Ovary (tissue), 9 donors: ENCODE data around the gene TBCE. TPM values are rescaled to one million over a fixed set of nuclear protein-coding genes. Genes with fewer than 3 reads are reported as not detected.

Source experiments
- DNase-seq, 5 donors: peaks; one replicate each; pipeline ENCODE4 v3.0.0-alpha.2; 2019 to 2020
- H3K27ac ChIP-seq, 2 donors: fragments of 200-600 bp; one replicate each; pipeline versions ENCODE4 v1.5.1 to v1.8.0; 2019 to 2022
- H3K27me3 ChIP-seq: fragments of 200-600 bp; one replicate; pipeline ENCODE4 v1.8.0; 2022
- H3K36me3 ChIP-seq: fragments of 200-600 bp; sonication (generic); one replicate; pipeline ENCODE4 v1.5.1; 2019
- H3K4me1 ChIP-seq: one replicate; pipeline ENCODE4 v1.8.1; 2013; ENCODE audit warnings: mild to moderate bottlenecking, moderate library complexity; ENCODE audit not compliant: insufficient read depth
- H3K4me3 ChIP-seq: fragments of 200-600 bp; sonication (generic); one replicate; pipeline ENCODE4 v1.5.1; 2017
- H3K9me3 ChIP-seq, 2 donors: fragments of 200-600 bp in 1 of 2; sonication (generic) in 1 of 2; one replicate each; pipeline versions ENCODE4 v1.5.1 to v1.8.1; 2013 to 2019; ENCODE audit warnings: mild to moderate bottlenecking in 1 of 2, moderate library complexity in 1 of 2
- EP300 ChIP-seq: sonication (generic); formaldehyde crosslinking; IDR thresholded peaks from one replicate; pipeline ENCODE4 v1.6.1; 2017; ENCODE audit warnings: antibody characterized with exemption
- POLR2A ChIP-seq: fragments of 450-650 bp; IDR thresholded peaks from one replicate; pipeline ENCODE4 v1.6.1; 2017; ENCODE audit warnings: antibody characterized with exemption, mild to moderate bottlenecking, moderate library complexity
- WGBS, 3 donors: extraction: QIAGEN DNeasy Blood & Tissue Kit in 1 of 3; methylation state at CpG; one replicate each; pipeline versions ENCODE4 v1.1.5 to v1.1.7; 2013 to 2017; 5-methylcytosine and 5-hydroxymethylcytosine counted together
- intact Hi-C, 4 donors: fragments of 100-400 bp; cut with DNase I; formaldehyde crosslinking; loops; one replicate each; pipeline versions ENCODE4 v1.11.0 to v1.15.1; 2022 to 2023
- polyA plus RNA-seq, 2 donors: library from polyadenylated mRNA; stranded (reverse); fragments of 200-250 nt in 1 of 2; fragments of 350-450 nt in 1 of 2; fragmentation: Illumina TruSeq in 1 of 2; extraction: RNeasy Lipid Tissue Mini Kit (QIAGEN cat#74804) in 1 of 2; gene quantifications; one replicate each; pipeline ENCODE4 v1.2.3, GENCODE V29; 2013 to 2014
- total RNA-seq, 7 donors: library from RNA; depleted of rRNA in 2 of 7; stranded (reverse); fragments of >200 nt in 2 of 7; fragmentation: NEBNext Ultra II Directional in 3 of 7; extraction: Animal tissue kit (Norgen Biotek cat#: 25700) in 3 of 7; gene quantifications; one replicate each; pipeline versions ENCODE4 v1.1.0 to v1.2.4, GENCODE V29; 2016 to 2023
- TF ChIP-seq, protein P1 (sequence below), 3 donors: fragments of 450-650 bp in 2 of 3; fragments of 200-600 bp in 1 of 3; IDR thresholded peaks; one replicate each; pipeline versions ENCODE4 v1.5.1 to v1.8.0; 2016 to 2022; ENCODE audit warnings: antibody characterized with exemption in 3 of 3, mild to moderate bottlenecking in 1 of 3
- donor health status: DM: no; HTN: no; CAD: no; lungs with moderate emphysema.
- donor health status: DM: no; HTN: no; CAD: no.
- donor health status: Bipolar disorder and iron deficiency.
- donor health status: DM: yes; HTN: yes; CAD: no.
- donor health status: DM: no; HTN: no; CAD: no.
- donor health status: DM: yes; HTN: yes; CAD: no.

Gene TBCE
- total and polyA plus RNA-seq, 9 donors = 11.8 to 25.5 (median 22.8) TPM

DNA sequence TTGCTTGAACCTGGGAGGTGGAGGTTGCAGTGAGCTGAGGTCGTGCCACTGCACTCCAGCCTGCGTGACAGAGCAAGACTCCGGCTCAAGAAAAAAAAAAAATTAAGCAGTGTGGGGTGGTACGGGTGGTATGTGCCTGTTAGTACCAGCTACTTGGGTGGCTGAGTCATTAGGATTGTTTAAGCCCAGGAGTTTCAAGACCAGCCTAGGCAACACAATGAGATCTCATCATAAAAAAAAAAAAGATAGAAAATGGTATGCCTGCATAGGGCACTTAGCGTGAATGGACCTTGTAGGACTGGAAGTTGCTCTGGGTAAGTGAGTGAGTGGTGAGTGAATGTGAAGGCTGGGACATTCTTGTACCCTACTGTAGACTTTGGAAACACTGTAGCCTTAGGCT lies 37.0 kb downstream of the TBCE start:
- Histone ChIP-seq H3K36me3 (no peaks in the 10 kb centered on the region), H3K27me3 (no peaks in the 10 kb centered on the region), H3K4me3 (no peak overlapping the region), H3K4me1 (peaks cover 1% of the 10 kb centered on the region), H3K27ac (no peak overlapping the region), H3K9me3 (no peaks in the 10 kb centered on the region)
- DNase-seq = no peak
- TF ChIP-seq, protein P1, sequence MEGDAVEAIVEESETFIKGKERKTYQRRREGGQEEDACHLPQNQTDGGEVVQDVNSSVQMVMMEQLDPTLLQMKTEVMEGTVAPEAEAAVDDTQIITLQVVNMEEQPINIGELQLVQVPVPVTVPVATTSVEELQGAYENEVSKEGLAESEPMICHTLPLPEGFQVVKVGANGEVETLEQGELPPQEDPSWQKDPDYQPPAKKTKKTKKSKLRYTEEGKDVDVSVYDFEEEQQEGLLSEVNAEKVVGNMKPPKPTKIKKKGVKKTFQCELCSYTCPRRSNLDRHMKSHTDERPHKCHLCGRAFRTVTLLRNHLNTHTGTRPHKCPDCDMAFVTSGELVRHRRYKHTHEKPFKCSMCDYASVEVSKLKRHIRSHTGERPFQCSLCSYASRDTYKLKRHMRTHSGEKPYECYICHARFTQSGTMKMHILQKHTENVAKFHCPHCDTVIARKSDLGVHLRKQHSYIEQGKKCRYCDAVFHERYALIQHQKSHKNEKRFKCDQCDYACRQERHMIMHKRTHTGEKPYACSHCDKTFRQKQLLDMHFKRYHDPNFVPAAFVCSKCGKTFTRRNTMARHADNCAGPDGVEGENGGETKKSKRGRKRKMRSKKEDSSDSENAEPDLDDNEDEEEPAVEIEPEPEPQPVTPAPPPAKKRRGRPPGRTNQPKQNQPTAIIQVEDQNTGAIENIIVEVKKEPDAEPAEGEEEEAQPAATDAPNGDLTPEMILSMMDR (IDR thresholded peaks at IDR 0.05) = no peak
- no peak for TF ChIP-seq POLR2A
- TF ChIP-seq EP300 = no peak
- 90 to 96% (median 90%) methylated on average over 5 of the region's 5 CpGs for WGBS, 3 donors
- intact Hi-C loops = no loop called here

DNA sequence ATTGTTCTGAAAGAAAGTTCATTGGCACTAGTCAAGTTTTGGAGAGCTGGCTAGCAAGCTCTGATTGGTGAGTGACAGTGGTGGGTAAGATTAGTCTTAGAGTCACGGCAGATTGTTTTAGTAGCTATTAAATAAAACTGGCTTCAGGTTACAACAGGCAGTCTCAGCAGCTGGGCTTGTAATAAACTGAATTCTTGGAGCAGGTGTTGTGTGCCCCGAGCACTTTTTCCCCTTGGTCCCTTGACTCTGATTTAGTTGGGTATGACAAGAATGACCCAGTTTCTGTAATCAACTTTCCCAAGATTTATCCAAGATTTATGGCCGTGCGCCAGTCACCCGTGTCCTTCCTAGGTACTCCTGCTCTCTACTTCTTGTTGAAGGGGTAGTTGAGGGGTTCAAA lies 40.2 kb downstream of the TBCE start:
- intact Hi-C loops = no loop called here
- Histone ChIP-seq H3K36me3 (no peaks in the 10 kb centered on the region), H3K4me1 (peaks cover 1% of the 10 kb centered on the region), H3K4me3 (no peak overlapping the region), H3K9me3 (no peaks in the 10 kb centered on the region), H3K27me3 (no peaks in the 10 kb centered on the region), H3K27ac (no peak overlapping the region)
- 70 to 75% (median 74%) methylated on average over 5 of the region's 5 CpGs for WGBS, 3 donors
- DNase-seq = no peak
- TF ChIP-seq EP300 = no peak
- TF ChIP-seq, protein P1 (IDR thresholded peaks at IDR 0.05) = no peak
- TF ChIP-seq POLR2A = no peak

DNA sequence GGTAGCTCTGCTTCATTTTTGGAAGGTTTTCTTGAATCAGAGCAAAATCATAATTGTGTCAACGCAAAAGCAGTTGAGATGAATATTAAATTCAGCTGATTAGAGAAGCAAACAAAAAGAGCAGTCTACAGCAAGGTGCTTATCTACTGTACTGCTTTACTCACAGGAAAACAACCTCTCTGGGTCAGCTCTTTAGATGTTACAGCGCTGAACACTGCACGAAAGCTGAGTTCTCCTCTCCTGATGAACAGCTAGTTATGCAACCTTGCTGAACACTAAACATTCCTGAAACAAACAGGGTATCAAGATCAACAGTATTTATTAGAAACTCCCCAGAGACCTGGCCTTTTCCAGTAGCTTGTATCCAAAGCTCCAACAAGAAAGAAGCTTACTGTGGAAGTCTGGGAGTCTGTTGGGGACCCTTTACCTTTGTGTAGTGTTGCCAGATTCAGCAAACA lies 41.3 kb downstream of the TBCE start:
- Histone ChIP-seq H3K9me3 (no peaks in the 10 kb centered on the region), H3K4me3 (no peak overlapping the region), H3K27me3 (no peaks in the 10 kb centered on the region), H3K4me1 (peaks cover 1% of the 10 kb centered on the region), H3K36me3 (no peaks in the 10 kb centered on the region), H3K27ac (no peak overlapping the region)
- no peak for DNase-seq
- WGBS, 3 donors = 59 to 60% (median 60%) methylated on average over 3 of the region's 3 CpGs
- intact Hi-C loops = no loop called here
- TF ChIP-seq, protein P1 (IDR thresholded peaks at IDR 0.05) = no peak
- TF ChIP-seq POLR2A = no peak
- no peak for TF ChIP-seq EP300

DNA sequence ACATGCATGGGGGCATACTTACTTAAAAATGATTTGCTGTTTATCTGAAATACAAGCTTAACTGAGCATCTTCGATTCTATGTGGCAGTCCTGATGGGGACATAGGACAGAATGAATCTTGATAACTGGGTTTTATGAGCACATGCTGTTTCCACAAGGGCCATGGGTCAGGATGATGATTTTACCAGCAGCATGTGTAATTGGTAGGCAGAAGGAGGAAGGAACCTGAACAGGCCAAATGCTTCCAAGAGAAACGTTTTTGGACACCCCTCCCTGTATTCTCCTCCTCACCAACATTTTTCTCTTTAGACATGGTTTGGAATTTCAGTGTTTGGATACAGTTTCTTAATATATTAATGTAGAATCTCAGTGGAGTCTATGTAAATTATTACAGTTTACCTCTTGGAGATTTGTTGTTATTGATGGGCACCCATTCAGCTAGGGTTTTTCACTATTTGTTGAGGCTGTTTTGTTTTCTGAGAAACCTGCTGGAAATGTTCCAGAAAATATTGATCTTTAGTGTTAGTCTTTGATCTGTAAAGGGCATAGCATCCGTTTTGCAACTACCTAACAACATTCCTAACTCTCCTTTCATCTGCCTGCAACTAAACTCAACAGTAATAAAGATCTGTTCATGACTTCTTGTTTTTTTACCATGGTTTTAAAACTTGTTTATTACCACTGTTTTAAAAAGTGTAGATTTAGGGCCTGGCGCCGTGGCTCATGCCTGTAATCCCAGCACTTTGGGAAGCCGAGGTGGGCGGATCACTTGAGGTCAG lies 42.0 kb downstream of the TBCE start:
- DNase-seq = no peak
- no peak for TF ChIP-seq POLR2A
- WGBS, 3 donors = 75 to 79% (median 77%) methylated on average over 7 of the region's 7 CpGs
- Histone ChIP-seq H3K27ac (no peak overlapping the region), H3K36me3 (no peaks in the 10 kb centered on the region), H3K4me3 (no peak overlapping the region), H3K27me3 (no peaks in the 10 kb centered on the region), H3K9me3 (no peaks in the 10 kb centered on the region), H3K4me1 (peaks cover 1% of the 10 kb centered on the region)
- intact Hi-C loops = no loop called here

DNA sequence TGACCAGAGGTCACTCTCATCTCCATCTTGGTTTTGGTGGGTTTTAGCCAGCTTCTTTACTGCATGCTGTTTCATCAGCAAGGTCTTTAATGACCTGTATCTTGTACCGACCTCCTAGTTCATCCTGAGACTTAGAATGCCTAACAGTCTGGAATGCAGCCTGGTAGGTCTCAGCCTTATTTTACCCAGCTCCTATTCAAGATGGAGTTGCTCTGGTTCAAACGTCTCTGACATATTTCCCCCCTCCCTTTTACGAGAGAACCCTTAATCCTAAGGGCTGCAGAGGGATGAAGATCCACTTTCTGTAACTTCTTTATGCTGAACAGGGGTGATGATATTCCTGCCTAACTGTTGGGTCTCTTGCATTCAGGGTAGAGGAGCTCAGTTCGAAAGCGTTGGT lies 43.2 kb downstream of the TBCE start:
- DNase-seq = no peak
- Histone ChIP-seq H3K36me3 (no peaks in the 10 kb centered on the region), H3K9me3 (no peaks in the 10 kb centered on the region), H3K4me3 (no peak overlapping the region), H3K27me3 (no peaks in the 10 kb centered on the region), H3K4me1 (peaks cover 1% of the 10 kb centered on the region), H3K27ac (no peak overlapping the region)
- TF ChIP-seq, protein P1 (IDR thresholded peaks at IDR 0.05) = no peak
- TF ChIP-seq POLR2A (no peak), EP300 (no peak)
- intact Hi-C loops = loop anchor here in 2 of 4 donors (10.0 kb wide), 2 partner anchors 166 to 926 kb away; no protein-coding TSS in a partner anchor
- WGBS, 3 donors = 82 to 86% (median 84%) methylated on average over 5 of the region's 5 CpGs
